NCI-H1436 (cell line): Measurements from ENCODE around the gene MEI4.
"Not testable (repeated sequence)": the region's sequence is repeated elsewhere in the genome, so short reads cannot be mapped to it uniquely, and the experiment has no call there.

Experiments used
- DNase-seq: peaks from one replicate; lab custom pipeline; 2025; lab: John Stamatoyannopoulos, UW

The MEI4 gene

GRCh38 chr6:77678048-77678447 is 25.2 kb downstream of the MEI4 start:
- DNase-seq, result no peak

GRCh38 chr6:77683515-77683914 is 30.7 kb downstream of the MEI4 start:
- DNase-seq, result no peak

GRCh38 chr6:77686931-77687330 is 34.1 kb downstream of the MEI4 start:
- no peak for DNase-seq

- DNase-seq, result no peak
Observed at GRCh38 chr6:77688649-77689048, 35.8 kb downstream of the MEI4 start.

DNA sequence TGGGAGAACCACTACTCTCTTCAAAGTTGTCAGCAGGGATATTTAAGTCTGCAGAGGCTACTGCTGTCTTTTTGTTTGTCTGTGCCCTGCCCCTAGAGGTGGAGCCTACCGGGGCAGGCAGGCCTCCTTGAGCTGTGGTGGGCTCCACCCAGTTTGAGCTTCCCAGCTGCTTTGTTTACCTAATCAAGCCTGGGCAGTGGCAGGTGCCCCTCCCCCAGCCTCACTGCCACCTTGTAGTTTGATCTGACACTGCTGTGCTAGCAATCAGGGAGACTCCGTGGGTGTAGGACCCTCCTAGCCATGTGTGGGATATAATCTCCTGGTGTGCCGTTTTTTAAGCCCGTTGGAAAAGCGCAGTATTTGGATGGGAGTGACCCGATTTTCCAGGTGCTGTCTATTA is 47.3 kb downstream of the MEI4 start:
- DNase-seq, result not testable (repeated sequence)

DNA sequence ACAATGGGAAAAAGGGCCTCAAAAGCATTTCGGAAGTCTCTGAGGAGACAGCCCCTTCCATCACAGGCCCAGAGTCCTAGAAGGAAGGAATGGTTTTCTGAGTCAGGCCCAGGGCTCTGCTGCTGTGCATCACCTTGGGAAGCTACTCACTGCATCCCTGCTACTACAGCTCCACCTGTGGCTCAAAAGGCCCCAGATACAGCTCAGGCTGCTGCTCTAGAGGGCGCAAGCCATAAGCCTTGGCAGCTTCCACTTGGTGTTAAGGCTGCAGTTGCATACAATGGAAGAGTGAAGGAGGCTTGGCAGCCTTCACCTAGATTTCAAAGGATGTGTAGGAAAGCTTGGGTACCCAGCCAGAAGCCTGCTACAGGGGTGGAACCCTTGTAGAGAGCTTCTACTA is 54.8 kb downstream of the MEI4 start:
- no peak for DNase-seq

GRCh38 chr6:77715588-77715987 is 62.7 kb downstream of the MEI4 start:
- no peak for DNase-seq

GRCh38 chr6:77716311-77716710 is 63.5 kb downstream of the MEI4 start:
- no peak for DNase-seq

DNA sequence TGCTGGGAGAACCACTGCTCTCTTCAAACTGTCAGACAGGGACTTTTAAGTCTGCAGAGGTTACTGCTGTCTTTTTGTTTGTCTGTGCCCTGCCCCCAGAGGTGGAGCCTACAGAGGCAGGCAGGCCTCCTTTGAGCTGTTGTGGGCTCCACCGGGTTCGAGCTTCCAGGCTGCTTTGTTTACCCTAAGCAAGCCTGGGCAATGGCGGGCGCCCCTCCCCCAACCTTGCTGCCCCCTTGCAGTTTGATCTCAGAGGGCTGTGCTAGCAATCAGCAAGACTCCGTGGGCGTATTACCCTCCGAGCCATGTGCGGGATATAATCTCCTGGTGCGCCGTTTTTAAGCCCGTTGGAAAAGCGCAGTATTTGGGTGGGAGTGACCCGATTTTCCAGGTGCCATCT is 83.2 kb downstream of the MEI4 start:
- not testable (repeated sequence) for DNase-seq

- no peak for DNase-seq
Observed at GRCh38 chr6:77740380-77740779, 87.5 kb downstream of the MEI4 start.

- not testable (repeated sequence) for DNase-seq
Observed at GRCh38 chr6:77752156-77752555, 99.3 kb downstream of the MEI4 start.

- DNase-seq, result no peak
Observed at GRCh38 chr6:77762386-77762785, 109.5 kb downstream of the MEI4 start.

DNA sequence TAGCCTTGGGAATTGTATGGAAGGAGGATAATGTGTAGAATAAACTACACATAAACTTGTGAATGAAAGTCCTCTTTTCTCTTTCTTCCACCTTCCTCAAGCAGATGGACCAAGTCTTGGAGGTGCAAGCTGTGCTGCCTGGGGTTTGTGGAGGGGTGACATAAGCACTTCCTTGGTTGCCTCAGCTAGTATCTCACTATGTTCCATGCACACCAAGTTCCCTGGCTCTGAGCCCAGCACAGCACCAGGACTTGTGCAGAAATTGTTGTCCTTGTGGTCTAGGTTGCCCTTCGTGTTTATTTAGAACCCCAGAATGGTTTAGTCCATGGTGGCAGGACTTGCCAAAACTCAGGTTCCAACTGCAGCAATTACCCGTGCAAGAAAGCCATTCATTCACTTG is 110.3 kb downstream of the MEI4 start:
- no peak for DNase-seq

DNA sequence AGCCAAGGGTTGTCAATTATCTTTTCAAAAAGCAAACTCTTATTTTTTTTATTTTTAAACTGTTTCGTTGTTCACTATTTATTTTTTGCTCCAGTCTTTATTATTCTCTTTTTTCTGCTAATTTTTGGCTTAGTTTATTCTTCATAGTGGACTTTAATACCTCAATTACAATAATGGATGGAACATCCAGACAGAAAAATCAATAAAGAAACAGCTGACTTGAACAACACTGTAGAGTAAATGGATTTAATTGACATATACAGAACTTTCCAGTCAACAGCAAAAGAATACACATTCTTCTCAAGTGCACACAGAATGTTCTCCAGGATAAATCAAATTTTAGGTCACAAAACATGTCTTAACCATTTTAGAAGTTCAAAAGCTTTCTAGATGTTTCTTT is 111.5 kb downstream of the MEI4 start:
- DNase-seq, result no peak

GRCh38 chr6:77773157-77773822 is 120.5 kb downstream of the MEI4 start:
- DNase-seq, result no peak

GRCh38 chr6:77774457-77774856 is 121.6 kb downstream of the MEI4 start:
- no peak for DNase-seq

- no peak for DNase-seq
Observed at GRCh38 chr6:77776441-77776840, 123.6 kb downstream of the MEI4 start.

DNA sequence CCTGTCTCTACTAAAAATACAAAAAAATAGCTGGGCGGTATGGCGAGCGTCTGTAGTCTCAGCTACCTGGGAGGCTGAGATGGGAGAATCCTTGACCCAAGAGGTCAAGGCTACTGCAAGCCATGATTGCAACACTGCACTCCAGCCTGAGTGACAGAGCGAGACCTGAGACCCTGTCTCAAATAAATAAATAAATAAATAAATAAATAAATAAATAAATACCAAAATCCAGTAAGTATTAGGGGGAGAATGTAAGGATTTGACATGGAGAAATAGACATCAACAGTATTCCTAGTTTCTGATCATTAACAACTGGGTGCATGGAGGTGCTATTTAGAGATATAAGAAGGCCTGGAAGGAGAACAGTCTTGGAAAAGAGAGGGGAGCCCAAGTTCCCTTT is 125.7 kb downstream of the MEI4 start:
- DNase-seq, result no peak

DNA sequence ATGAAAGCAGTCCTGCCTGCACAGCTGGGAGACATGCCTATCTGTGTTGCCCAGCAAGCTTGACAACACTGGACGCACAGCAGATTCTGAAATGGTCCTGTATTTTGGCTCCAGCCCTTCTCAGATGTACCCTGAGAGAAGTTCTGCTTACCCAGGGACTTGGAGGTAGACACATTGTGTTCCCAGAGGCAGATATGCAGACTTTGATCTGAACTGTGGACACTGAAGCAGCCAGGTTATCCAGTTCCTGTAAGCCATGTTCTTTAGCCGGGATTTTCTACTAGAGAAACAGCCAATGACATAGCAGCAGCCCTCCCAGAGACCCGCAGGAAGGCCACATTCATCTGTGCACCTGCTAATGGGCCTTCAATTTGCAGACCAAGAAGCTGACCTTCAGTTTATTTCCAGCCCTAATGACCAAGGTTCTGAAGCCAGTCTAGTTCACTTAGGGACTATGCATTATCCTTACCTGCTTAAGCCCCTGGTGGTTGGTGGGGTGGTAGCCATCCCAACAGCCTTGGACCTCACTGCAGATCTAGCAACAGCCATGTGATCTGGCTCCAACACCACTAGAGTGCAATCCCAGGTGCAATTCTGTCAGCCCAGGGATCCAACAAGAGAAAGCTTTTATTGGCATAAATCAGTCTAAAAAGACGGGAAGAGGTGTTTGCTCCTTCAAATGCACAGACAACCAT is 134.2 kb downstream of the MEI4 start:
- DNase-seq, result no peak

GRCh38 chr6:77796824-77797809 is 144.3 kb downstream of the MEI4 start:
- DNase-seq, result no peak

DNA sequence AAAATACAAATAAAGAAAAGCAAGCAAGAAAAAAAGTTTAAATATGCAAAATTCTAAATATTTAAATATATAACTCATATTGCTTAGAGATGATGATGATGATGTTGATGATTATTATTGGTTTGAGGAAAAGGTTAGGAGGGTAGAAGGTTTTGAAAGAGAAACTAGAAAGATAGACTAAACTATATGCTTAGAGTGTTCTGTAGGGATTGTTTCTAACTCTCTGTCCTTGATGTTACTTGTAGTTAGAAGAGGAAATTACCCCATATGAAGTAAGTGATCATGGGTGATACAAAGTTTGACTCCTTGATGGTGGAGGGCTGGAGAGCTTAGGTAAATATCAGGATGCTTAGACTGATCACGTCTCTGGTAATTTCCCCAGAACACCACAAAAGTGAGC is 159.5 kb downstream of the MEI4 start:
- DNase-seq, result no peak

- DNase-seq, result no peak
Observed at GRCh38 chr6:77813090-77813489, 160.3 kb downstream of the MEI4 start.

- DNase-seq, result no peak
Observed at GRCh38 chr6:77814119-77814518, 161.3 kb downstream of the MEI4 start.
